ENCODE data around the gene TEX44. TPM values are rescaled to one million over a fixed set of nuclear protein-coding genes. Genes with fewer than 3 reads are reported as not detected.

TEX44 gene
- total and polyA plus RNA-seq, 9 of the 15 experiments (the other 6 are each of a cell fraction or from before 2014, with no cell fraction given): not detected

DNA sequence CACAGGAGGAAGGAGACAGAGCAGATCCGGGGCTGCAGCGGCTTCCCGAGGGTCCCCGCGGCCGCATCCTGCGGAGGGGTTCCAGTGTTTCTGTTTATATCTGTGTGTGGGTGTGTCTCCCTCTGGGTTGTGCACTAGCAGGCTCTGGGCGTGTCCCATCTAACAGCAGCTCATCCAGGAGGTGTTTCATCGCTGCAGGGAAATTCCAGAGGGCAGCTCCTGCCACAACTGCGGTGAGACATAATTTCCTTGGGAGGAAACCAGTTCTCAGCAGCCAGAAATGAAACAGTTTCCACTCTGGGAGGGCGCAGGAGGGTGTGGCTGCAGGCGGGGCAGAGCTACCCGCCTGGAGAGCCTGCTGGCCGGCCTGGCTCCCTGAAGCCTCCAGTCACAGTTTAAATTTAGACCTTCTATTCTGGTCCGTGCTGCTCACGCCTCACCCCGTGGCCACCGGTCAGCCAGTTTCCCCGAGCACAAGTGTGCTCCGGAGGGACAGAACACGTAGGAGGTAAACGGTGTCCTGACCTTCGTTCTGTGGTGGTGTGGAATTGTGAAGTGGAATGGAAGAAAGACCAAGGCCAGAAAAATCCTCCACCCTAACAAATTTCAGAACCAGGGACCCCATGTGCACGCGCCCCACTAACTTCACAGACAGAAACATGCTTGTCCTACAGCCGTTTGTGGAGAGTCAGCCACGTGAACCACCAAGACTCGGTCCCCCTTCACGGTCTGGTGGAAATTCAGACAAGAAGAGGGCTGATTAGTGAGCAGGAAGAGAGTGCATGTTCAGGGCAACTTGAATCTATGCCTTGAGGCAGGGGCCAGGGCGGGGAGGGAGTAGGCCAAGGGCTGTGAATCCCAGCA, 50.2 kb downstream of the TEX44 start:
- peak overlapping the region; percentile 92 for H2AFZ ChIP-seq (ENCODE audit: low read depth, low read length)
- no TSS peak for BruUV-seq (replicated peaks)
- intact Hi-C loops (cut with micrococcal nuclease): no loop called here
- ATAC-seq (peak; percentile 83), FAIRE-seq (peak; percentile 64), DNase-seq (ENCODE audit: extremely low read depth in 1 of 4, low spot score in 3 of 4) (peak; percentile 42 to 60 (median 50))
- no peaks in the 10 kb centered on the region for H3K27me3 ChIP-seq (ENCODE audit: control insufficient read depth in 2 of 2, insufficient read depth in 2 of 2, low read length in 2 of 2)
- in situ Hi-C loops (cut with MboI): no loop called here
- no peaks in the 10 kb centered on the region for H3K79me2 ChIP-seq (ENCODE audit: control insufficient read depth, insufficient read depth, low read length)
- H3K9me3 ChIP-seq (replicated peaks; ENCODE audit: control insufficient read depth, insufficient read depth, low read depth, low read length): no peaks in the 10 kb centered on the region
- CTCF ChIA-PET (ENCODE audit: low intra/inter-chr PET ratio): no interaction called here
- no peaks in the 10 kb centered on the region for H3K9me1 ChIP-seq (ENCODE audit: control insufficient read depth, insufficient read depth, low read length)
- H3K9ac ChIP-seq (ENCODE audit: insufficient read depth in 1 of 2, low read depth in 2 of 2, low read length in 2 of 2): peak overlapping the region; percentile 57 to 85
- POLR2A ChIA-PET: interaction anchor here (0.6 to 1.6 kb wide), 5 partner anchors 10 to 260 kb away, joined by 3 to 6 read pairs (median 4); no protein-coding TSS in a partner anchor
- WGBS (ENCODE audit: insufficient coverage, low coverage, missing lambda C conversion rate): 11% methylated on average over 30 of the region's 30 CpGs
- H3K4me1 ChIP-seq (replicated peaks in 1 of 2; ENCODE audit: control insufficient read depth in 2 of 2, insufficient read depth in 2 of 2, low read length in 2 of 2): peaks cover under 1 to 15% of the 10 kb centered on the region in 2 experiments; a peak in 4 of 5 replicates
- H3K36me3 ChIP-seq (ENCODE audit: control insufficient read depth, insufficient read depth, low read length): no peaks in the 10 kb centered on the region
- no peak overlapping the region for H3K4me3 ChIP-seq
- H3K27ac ChIP-seq (ENCODE audit: extremely low read depth, low read depth, low read length): peak overlapping the region; percentile 67
- H4K20me1 ChIP-seq (replicated peaks; ENCODE audit: control insufficient read depth, insufficient read depth, low read length): no peaks in the 10 kb centered on the region
- peak overlapping the region; percentile 60 for H3K4me2 ChIP-seq (ENCODE audit: insufficient read depth, low read length)
- TF ChIP-seq THRAP3 (IDR thresholded peaks at IDR 0.05; ENCODE audit: borderline replicate concordance) (no peak), MEF2D (tag; conservative IDR thresholded peaks at IDR 0.05; ENCODE audit: low read depth) (peak; percentile 85), NFXL1 (CRISPR knock-in tag; IDR thresholded peaks at IDR 0.05) (no peak), ZKSCAN1 (IDR thresholded peaks at IDR 0.05; ENCODE audit: low read depth, low read length) (no peak), TEAD1 (CRISPR knock-in tag; IDR thresholded peaks at IDR 0.05) (0 out of 4 replicates have a peak, but pooled peaks of 1 of the 2 experiments have one; percentile 45), LARP7 (IDR thresholded peaks at IDR 0.05) (no peak), ETS2 (tag; IDR thresholded peaks at IDR 0.05; ENCODE audit: borderline replicate concordance, poor library complexity, severe bottlenecking) (no peak), SMARCE1 (IDR thresholded peaks at IDR 0.05) (no peak), ZNF589 (CRISPR knock-in tag; IDR thresholded peaks at IDR 0.05; ENCODE audit: low read depth) (no peak), MTA3 (IDR thresholded peaks at IDR 0.05; ENCODE audit: borderline replicate concordance) (peak; percentile 32; the same call in 1 of the 2 replicates), ZNF253 (CRISPR knock-in tag; conservative IDR thresholded peaks at IDR 0.05) (no peak), FUS (optimal IDR thresholded peaks at IDR 0.05; ENCODE audit: low read depth, low read length) (no peak), XRCC3 (IDR thresholded peaks at IDR 0.05) (no peak)
- TF ChIP-seq, protein P1, sequence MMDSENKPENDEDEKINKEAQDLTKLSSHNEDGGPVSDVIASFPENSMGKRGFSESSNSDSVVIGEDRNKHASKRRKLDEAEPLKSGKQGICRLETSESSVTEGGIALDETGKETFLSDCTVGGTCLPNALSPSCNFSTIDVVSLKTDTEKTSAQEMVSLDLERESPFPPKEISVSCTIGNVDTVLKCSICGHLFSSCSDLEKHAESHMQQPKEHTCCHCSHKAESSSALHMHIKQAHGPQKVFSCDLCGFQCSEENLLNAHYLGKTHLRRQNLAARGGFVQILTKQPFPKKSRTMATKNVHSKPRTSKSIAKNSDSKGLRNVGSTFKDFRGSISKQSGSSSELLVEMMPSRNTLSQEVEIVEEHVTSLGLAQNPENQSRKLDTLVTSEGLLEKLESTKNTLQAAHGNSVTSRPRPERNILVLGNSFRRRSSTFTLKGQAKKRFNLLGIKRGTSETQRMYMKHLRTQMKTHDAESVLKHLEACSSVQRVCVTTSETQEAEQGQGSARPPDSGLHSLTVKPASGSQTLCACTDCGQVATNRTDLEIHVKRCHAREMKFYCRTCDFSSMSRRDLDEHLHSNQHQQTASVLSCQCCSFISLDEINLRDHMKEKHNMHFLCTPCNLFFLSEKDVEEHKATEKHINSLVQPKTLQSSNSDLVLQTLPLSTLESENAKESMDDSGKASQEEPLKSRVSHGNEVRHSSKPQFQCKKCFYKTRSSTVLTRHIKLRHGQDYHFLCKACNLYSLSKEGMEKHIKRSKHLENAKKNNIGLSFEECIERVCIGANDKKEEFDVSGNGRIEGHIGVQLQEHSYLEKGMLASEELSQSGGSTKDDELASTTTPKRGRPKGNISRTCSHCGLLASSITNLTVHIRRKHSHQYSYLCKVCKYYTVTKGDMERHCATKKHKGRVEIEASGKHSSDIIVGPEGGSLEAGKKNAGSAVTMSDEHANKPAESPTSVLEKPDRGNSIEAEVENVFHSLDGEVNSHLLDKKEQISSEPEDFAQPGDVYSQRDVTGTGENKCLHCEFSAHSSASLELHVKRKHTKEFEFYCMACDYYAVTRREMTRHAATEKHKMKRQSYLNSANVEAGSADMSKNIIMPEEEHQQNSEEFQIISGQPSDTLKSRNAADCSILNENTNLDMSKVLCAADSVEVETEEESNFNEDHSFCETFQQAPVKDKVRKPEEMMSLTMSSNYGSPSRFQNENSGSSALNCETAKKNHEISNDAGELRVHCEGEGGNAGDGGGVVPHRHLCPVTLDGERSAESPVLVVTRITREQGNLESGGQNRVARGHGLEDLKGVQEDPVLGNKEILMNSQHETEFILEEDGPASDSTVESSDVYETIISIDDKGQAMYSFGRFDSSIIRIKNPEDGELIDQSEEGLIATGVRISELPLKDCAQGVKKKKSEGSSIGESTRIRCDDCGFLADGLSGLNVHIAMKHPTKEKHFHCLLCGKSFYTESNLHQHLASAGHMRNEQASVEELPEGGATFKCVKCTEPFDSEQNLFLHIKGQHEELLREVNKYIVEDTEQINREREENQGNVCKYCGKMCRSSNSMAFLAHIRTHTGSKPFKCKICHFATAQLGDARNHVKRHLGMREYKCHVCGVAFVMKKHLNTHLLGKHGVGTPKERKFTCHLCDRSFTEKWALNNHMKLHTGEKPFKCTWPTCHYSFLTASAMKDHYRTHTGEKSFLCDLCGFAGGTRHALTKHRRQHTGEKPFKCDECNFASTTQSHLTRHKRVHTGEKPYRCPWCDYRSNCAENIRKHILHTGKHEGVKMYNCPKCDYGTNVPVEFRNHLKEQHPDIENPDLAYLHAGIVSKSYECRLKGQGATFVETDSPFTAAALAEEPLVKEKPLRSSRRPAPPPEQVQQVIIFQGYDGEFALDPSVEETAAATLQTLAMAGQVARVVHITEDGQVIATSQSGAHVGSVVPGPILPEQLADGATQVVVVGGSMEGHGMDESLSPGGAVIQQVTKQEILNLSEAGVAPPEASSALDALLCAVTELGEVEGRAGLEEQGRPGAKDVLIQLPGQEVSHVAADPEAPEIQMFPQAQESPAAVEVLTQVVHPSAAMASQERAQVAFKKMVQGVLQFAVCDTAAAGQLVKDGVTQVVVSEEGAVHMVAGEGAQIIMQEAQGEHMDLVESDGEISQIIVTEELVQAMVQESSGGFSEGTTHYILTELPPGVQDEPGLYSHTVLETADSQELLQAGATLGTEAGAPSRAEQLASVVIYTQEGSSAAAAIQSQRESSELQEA (IDR thresholded peaks at IDR 0.05; ENCODE audit: low read depth): no peak
